Suprapubic skin (tissue), 4 donors: ENCODE data around the gene RASD1. TPM values are rescaled to one million over a fixed set of nuclear protein-coding genes. Genes with fewer than 3 reads are reported as not detected.
"Not testable (repeated sequence)": the region's sequence is repeated elsewhere in the genome, so short reads cannot be mapped to it uniquely, and the experiment has no call there.

Experiments
- DNase-seq, 2 donors: peaks; one replicate each; pipeline ENCODE4 v3.0.0-alpha.2; 2019; ENCODE audit warnings: low spot score in 2 of 2
- H3K27ac ChIP-seq: fragments of 200-600 bp; sonication (generic); one replicate; pipeline ENCODE4 v1.5.1; 2019
- H3K27me3 ChIP-seq: fragments of 200-600 bp; sonication (generic); one replicate; pipeline ENCODE4 v1.5.1; 2019
- H3K36me3 ChIP-seq: fragments of 200-600 bp; sonication (generic); one replicate; pipeline ENCODE4 v1.5.1; 2019
- H3K4me1 ChIP-seq: fragments of 200-600 bp; sonication (generic); one replicate; pipeline ENCODE4 v1.5.1; 2019
- H3K4me3 ChIP-seq: fragments of 200-600 bp; sonication (generic); one replicate; pipeline ENCODE4 v1.5.1; 2019; ENCODE audit warnings: mild to moderate bottlenecking
- H3K9me3 ChIP-seq: fragments of 200-600 bp; sonication (generic); one replicate; pipeline ENCODE4 v1.5.1; 2019
- CTCF ChIP-seq, 2 donors: fragments of 200-600 bp in 1 of 2; fragments of 450-650 bp in 1 of 2; sonication (generic) in 1 of 2; IDR thresholded peaks; one replicate each; pipeline ENCODE4 v1.5.1; 2016 to 2019; ENCODE audit warnings: antibody characterized with exemption in 2 of 2, mild to moderate bottlenecking in 1 of 2, moderate library complexity in 1 of 2
- EP300 ChIP-seq: sonication (generic); formaldehyde crosslinking; IDR thresholded peaks from one replicate; pipeline ENCODE4 v1.6.1; 2017; ENCODE audit warnings: antibody characterized with exemption
- POLR2A ChIP-seq, 2 donors: fragments of 450-650 bp; IDR thresholded peaks; one replicate each; pipeline ENCODE4 v1.6.1; 2017; ENCODE audit warnings: antibody characterized with exemption in 2 of 2, mild to moderate bottlenecking in 2 of 2, moderate library complexity in 2 of 2
- POLR2AphosphoS5 ChIP-seq, 3 donors: sonication (generic); formaldehyde crosslinking; IDR thresholded peaks; one replicate each; pipeline ENCODE4 v1.6.1; 2017; ENCODE audit warnings: antibody characterized with exemption in 3 of 3
- WGBS: methylation state at CpG from one replicate; pipeline ENCODE4 v1.1.5; 2018; 5-methylcytosine and 5-hydroxymethylcytosine counted together
- total RNA-seq, 4 donors: library from RNA; depleted of rRNA; stranded (reverse); fragments of >200 nt; gene quantifications; one replicate each; pipeline ENCODE4 v1.1.0, GENCODE V29; 2016

RASD1 gene
- total RNA-seq, 4 donors from 2014 or later: 11.7 to 31.1 (median 21.5) TPM

- Histone ChIP-seq H3K9me3 (no peaks in the 10 kb centered on the region), H3K4me3 (no peak overlapping the region), H3K27me3 (no peaks in the 10 kb centered on the region), H3K27ac (no peak overlapping the region), H3K4me1 (no peaks in the 10 kb centered on the region), H3K36me3 (no peaks in the 10 kb centered on the region)
- TF ChIP-seq EP300 (no peak), CTCF (IDR thresholded peaks at IDR 0.05) (no peak), POLR2A (IDR thresholded peaks at IDR 0.05) (no peak), POLR2AphosphoS5 (IDR thresholded peaks at IDR 0.05) (no peak)
- WGBS: 73% methylated on average over 2 of the region's 2 CpGs
- no peak for DNase-seq
These were observed 38.5 kb downstream of the RASD1 start for GRCh38 chr17:17457680-17458079.

- WGBS: 85% methylated on average over 11 of the region's 19 CpGs
- no peaks in the 10 kb centered on the region for H3K4me1 ChIP-seq
- DNase-seq: peak in 1 of 2 donors; percentile 16
These were observed 39.9 kb downstream of the RASD1 start for GRCh38 chr17:17456251-17456650.

GRCh38 chr17:17455173-17455572 is 41.0 kb downstream of the RASD1 start:
- WGBS: 88% methylated on average over 4 of the region's 4 CpGs
- Histone ChIP-seq H3K36me3 (no peaks in the 10 kb centered on the region), H3K27me3 (no peaks in the 10 kb centered on the region), H3K4me1 (no peaks in the 10 kb centered on the region), H3K4me3 (no peak overlapping the region), H3K9me3 (no peaks in the 10 kb centered on the region), H3K27ac (no peak overlapping the region)
- TF ChIP-seq POLR2AphosphoS5 (IDR thresholded peaks at IDR 0.05): no peak
- no peak for TF ChIP-seq EP300
- no peak for TF ChIP-seq CTCF (IDR thresholded peaks at IDR 0.05)
- TF ChIP-seq POLR2A (IDR thresholded peaks at IDR 0.05): no peak
- DNase-seq: no peak

More at GRCh38 chr17:17456251-17456650, 39.9 kb downstream of the RASD1 start:
- no peak overlapping the region for H3K27ac ChIP-seq
- no peak overlapping the region for H3K4me3 ChIP-seq
- H3K36me3 ChIP-seq: no peaks in the 10 kb centered on the region
- H3K9me3 ChIP-seq: no peaks in the 10 kb centered on the region
- TF ChIP-seq CTCF (IDR thresholded peaks at IDR 0.05): no peak
- TF ChIP-seq POLR2A (IDR thresholded peaks at IDR 0.05): no peak
- TF ChIP-seq POLR2AphosphoS5 (IDR thresholded peaks at IDR 0.05): no peak
- TF ChIP-seq EP300: no peak
- no peaks in the 10 kb centered on the region for H3K27me3 ChIP-seq

GRCh38 chr17:17454700-17455099 is 41.5 kb downstream of the RASD1 start:
- peak in 1 of 2 donors; percentile 12 for DNase-seq
- not testable (repeated sequence) for H3K4me3 ChIP-seq, H3K27ac ChIP-seq, H3K36me3 ChIP-seq, H3K4me1 ChIP-seq, H3K27me3 ChIP-seq, H3K9me3 ChIP-seq
- 100% methylated on average over 1 of the region's 1 CpG for WGBS

- 88% methylated on average over 1 of the region's 1 CpG for WGBS
- TF ChIP-seq EP300: no peak
- TF ChIP-seq POLR2AphosphoS5 (IDR thresholded peaks at IDR 0.05): no peak
- TF ChIP-seq POLR2A (IDR thresholded peaks at IDR 0.05): no peak
- DNase-seq: peak in 1 of 2 donors; percentile 31
- H3K27ac ChIP-seq: no peak overlapping the region
- H3K27me3 ChIP-seq: no peaks in the 10 kb centered on the region
- no peak overlapping the region for H3K4me3 ChIP-seq
- H3K9me3 ChIP-seq: no peaks in the 10 kb centered on the region
- H3K4me1 ChIP-seq: no peaks in the 10 kb centered on the region
- H3K36me3 ChIP-seq: no peaks in the 10 kb centered on the region
These were observed 41.9 kb downstream of the RASD1 start for GRCh38 chr17:17454276-17454675.

GRCh38 chr17:17453088-17453487 is 43.1 kb downstream of the RASD1 start:
- WGBS: 75% methylated on average over 9 of the region's 9 CpGs
- no peaks in the 10 kb centered on the region for H3K27me3 ChIP-seq
- no peaks in the 10 kb centered on the region for H3K9me3 ChIP-seq
- TF ChIP-seq EP300 (no peak), CTCF (IDR thresholded peaks at IDR 0.05) (no peak), POLR2AphosphoS5 (IDR thresholded peaks at IDR 0.05) (no peak), POLR2A (IDR thresholded peaks at IDR 0.05) (no peak)
- no peak overlapping the region for H3K4me3 ChIP-seq
- H3K27ac ChIP-seq: no peak overlapping the region
- H3K4me1 ChIP-seq: no peaks in the 10 kb centered on the region
- DNase-seq: peak in 1 of 2 donors; percentile 52
- H3K36me3 ChIP-seq: no peaks in the 10 kb centered on the region
